GM19238 (cell line): ENCODE data around the gene PTH1R.

Experiments
- DNase-seq: peaks from one replicate; pipeline ENCODE4 v3.0.0; 2011; ENCODE audit warnings: low spot score; ENCODE audit not compliant: insufficient read length

The PTH1R gene

GRCh38 chr3:46882377-46883053, 5.0 kb downstream of the PTH1R start:
- no peak for DNase-seq

- peak; percentile 35 for DNase-seq
These were observed 5.7 kb downstream of the PTH1R start for GRCh38 chr3:46883054-46883829.

- no peak for DNase-seq
These were observed 6.3 kb downstream of the PTH1R start for GRCh38 chr3:46883830-46884185.

GRCh38 chr3:46884427-46884826, 6.9 kb downstream of the PTH1R start:
- DNase-seq, result no peak

- no peak for DNase-seq
These were observed 7.4 kb downstream of the PTH1R start for GRCh38 chr3:46884929-46885328.

GRCh38 chr3:46885612-46886011, 8.1 kb downstream of the PTH1R start:
- DNase-seq, result no peak

- no peak for DNase-seq
These were observed 10.5 kb downstream of the PTH1R start for GRCh38 chr3:46887980-46888494.

GRCh38 chr3:46888705-46889104, 11.2 kb downstream of the PTH1R start:
- no peak for DNase-seq

GRCh38 chr3:46889381-46890110, 12.0 kb downstream of the PTH1R start:
- no peak for DNase-seq

- no peak for DNase-seq
These were observed 12.6 kb downstream of the PTH1R start for GRCh38 chr3:46890132-46890531.

- DNase-seq, result no peak
These were observed 13.6 kb downstream of the PTH1R start for GRCh38 chr3:46891132-46891531.

- DNase-seq, result no peak
These were observed 15.0 kb downstream of the PTH1R start for GRCh38 chr3:46892285-46893145.

- DNase-seq, result no peak
These were observed 15.7 kb downstream of the PTH1R start for GRCh38 chr3:46893146-46893748.

GRCh38 chr3:46893763-46894162, 16.2 kb downstream of the PTH1R start:
- DNase-seq, result no peak

- DNase-seq, result no peak
These were observed 16.7 kb downstream of the PTH1R start for GRCh38 chr3:46894256-46894655.

- DNase-seq, result peak; percentile 75
These were observed 17.7 kb downstream of the PTH1R start for GRCh38 chr3:46895204-46895660.

- no peak for DNase-seq
These were observed 18.2 kb downstream of the PTH1R start for GRCh38 chr3:46895761-46896160.

GRCh38 chr3:46896386-46896785, 18.9 kb downstream of the PTH1R start:
- DNase-seq, result no peak

- DNase-seq, result no peak
These were observed 19.5 kb downstream of the PTH1R start for GRCh38 chr3:46897031-46897430.

GRCh38 chr3:46897829-46898320, 20.4 kb downstream of the PTH1R start:
- no peak for DNase-seq
